Measurements from ENCODE around the gene HIRIP3.

- TF ChIP-seq CTCF (conservative IDR thresholded peaks at IDR 0.05; ENCODE audit: low read depth, low read length) (no peak), EZH2 (IDR thresholded peaks at IDR 0.05; ENCODE audit: low read length, unreplicated experiment) (no peak), EZH2phosphoT487 (IDR thresholded peaks at IDR 0.05; ENCODE audit: borderline replicate concordance, low read length) (no peak)
Measured at GRCh38 chr16:30007378-30007895, 12.0 kb upstream of the HIRIP3 start.
